HG02840 (cell line): ENCODE data around the gene PRRT2.
"Not testable (repeated sequence)": the region's sequence is repeated elsewhere in the genome, so short reads cannot be mapped to it uniquely, and the experiment has no call there.

Experiments
- ATAC-seq: cut with Tn5 transposase; IDR thresholded peaks from one replicate; pipeline ENCODE4 v1.9.1; 2021; ENCODE audit warnings: mild to moderate bottlenecking, moderate library complexity, moderate number of reproducible peaks; ENCODE audit not compliant: unreplicated experiment, low FRiP score

Gene PRRT2

DNA sequence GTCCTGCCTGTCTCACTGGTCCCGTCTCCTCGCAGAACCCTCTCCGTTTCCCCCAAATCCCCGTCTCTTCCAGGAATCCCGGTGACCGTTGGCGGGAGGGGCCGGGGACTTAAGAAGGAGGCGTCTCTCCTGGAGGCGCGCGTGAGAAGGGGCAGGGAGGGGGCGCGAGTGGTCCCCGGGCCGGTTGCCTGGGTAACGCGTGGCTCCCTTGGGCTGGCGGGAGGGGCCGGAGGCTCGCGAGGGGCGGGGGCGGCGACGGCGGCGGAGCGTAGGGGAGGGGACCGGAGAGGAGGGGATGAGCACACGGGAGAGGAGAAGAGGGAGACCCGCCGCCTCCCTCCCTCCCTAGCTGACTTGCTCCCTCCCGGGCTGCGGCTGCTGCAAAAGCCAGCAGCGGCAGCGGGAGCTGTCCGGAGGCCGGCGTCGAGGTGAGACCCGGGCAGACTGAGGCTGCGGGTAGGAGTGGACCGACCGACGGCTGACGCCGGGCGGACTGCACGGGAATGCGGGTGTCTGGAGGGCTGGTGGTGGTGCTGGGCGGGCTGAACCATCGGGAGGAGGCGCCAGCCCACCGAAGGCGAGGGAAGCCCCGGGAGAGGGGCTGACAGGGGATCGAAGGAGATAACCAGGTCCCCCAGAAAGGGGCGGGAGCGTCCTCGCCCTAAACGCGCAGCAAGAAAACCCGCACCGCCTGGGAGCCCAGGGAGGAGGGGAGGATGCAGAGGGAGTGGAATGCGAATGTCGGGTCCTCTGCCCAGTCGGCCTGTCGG is at the start of gene PRRT2:
Gene PRRT2, plus strand, starts transcription at position 298 of the 770 bp plus-strand sequence. CDS start 862 bp downstream, outside the sequence.
- no peak for ATAC-seq

DNA sequence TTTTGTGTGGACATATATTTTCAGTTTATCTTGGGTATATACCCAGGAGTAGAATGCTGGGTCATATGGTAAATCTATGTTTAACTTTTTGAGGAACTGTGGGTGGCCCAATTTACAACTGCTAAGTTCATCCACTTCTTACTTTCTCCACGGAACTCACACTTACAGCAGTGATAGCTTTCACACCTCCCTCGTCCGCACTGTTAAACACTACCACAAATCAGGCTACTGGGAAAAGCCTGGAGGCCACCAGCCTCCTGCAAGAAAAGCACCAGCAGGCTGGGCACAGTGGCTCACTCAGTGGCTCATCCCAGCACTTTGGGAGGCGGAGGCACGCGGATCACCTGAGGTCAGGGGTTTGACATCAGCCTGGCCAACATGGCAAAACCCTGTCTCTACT is 48.7 kb upstream of the PRRT2 start:
- ATAC-seq: no peak

DNA sequence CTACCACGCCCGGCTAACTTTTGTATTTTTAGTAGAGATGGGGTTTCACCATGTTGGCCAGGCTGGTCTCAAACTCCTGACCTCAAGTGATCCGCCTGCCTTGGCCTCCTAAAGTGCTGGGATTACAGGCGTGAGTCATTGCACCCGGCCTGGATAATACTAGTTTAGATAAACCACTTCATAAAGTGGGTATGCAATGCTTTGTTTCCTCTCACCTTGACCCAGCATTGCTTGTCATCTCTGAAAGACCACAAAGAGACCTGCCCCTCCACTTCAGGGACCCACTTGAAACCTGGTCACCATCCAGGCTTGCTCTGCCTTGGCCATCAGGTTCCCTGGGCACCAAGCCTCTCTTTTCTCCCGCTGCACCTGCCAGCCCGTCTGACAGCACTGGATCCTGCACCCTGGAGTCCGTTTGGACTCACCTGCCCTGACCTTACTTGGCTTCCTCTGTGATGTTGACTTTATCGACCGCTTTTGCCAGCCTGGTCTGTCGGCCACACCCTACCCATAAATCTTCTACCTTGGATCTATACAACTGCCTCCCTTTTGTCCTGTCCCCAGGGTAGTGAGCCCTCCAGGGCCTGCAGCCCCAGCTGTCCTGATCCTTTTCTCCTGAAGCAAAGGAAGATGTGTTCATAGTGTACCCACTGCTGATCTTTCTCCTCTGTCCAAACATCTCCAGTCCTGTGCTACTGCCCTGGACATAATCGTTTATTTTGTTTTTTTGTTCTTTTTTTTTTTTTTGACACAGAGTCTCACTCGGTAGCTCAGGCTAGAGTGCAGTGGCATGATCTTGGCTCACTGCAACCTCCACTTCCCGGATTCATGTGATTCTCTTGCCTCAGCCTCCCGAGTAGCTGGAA is 46.6 kb upstream of the PRRT2 start:
- ATAC-seq: no peak

DNA sequence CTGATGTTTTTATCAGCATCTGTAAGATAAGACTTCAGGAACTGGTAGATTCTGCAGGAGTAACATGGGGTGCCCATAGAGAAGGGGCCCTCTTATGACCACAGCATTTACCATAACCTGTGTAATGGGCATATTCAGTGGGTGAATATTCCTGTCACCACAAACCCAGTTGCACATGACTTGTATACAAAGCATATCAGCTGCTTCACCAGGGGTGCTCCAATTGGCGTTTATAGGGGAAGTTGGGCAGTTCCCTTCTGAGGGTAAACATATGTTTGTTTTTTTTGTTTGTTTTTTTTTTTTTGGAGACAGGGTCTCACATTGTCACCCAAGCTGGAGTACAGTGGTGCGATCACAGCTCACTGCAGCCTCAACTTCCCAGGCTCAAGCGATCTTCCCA is 45.4 kb upstream of the PRRT2 start:
- ATAC-seq: no peak

GRCh38 chr16:29767062-29767461 is 44.9 kb upstream of the PRRT2 start:
- ATAC-seq: no peak

GRCh38 chr16:29769507-29769906 is 42.5 kb upstream of the PRRT2 start:
- no peak for ATAC-seq

DNA sequence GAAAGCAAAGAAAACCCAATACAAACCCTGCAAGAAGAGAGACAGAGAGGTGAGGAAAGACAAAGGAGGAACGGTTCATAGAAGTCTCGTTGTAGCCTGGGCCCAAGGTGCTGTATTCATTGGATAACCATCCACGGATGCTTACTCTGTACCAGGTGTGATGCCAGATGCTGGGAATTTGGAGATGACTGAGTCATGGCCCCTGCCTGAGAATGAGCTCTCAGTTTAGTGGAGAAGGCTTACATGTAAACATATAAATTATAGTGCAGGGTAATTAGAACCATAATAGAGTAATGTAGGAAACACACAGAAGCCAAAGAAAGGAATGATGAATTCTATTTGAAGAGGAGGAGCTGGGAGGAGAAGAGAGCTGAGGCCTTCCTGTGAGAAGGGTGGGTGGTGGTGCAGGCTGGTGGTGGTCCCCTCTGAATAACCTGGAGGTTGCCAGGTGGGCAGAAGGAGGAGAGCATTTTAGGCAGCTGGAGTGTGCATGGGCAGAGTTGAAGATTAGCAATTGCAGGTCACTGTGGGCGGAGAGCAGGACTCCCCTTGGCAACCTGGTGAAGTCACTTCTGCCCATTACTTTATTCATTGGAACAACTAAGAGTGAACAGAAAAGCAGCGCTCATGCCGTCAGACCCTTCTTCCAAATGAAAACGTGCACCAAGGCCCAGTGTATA is 41.6 kb upstream of the PRRT2 start:
- ATAC-seq: no peak

DNA sequence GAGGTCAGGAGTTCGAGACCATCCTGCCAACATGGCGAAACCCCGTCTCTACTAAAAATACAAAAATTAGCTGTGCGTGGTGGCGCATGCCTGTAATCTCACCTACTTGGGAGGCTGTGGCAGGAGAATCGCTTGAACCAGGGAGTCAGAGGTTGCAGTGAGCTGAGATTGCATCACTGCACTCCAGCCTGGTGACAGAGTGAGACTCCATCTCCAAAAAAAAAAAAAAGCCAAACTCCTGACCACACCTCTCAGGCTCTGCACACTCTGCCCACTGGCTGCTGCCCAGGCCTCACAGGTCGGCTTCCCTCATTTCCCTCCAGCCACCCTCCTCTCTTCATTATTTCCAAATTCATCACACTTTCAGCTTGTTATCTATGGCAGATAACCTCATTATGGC is 39.7 kb upstream of the PRRT2 start:
- ATAC-seq: not testable (repeated sequence)

DNA sequence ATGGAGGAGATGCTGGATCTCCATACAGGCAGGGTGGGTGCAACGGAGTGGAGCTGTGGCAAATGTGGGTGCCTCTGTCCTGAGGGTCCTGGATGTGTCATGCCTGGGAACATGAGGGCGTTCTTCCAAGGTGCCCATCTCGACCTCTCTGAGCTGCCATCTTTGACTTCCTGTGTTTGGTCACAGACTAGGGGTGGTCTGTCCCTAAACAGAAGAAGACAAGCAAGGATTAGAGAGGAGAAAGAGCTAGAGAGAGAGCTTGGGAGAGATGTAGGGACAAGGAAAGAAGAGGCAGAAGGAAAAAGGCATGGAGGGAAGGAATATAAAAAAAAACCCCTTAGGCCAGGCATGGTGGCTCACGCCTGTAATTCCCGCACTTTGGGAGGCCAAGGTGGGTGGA is 37.3 kb upstream of the PRRT2 start:
- no peak for ATAC-seq

- ATAC-seq: no peak
These were observed 36.1 kb upstream of the PRRT2 start for GRCh38 chr16:29775742-29776408.

GRCh38 chr16:29777576-29778350 is 34.2 kb upstream of the PRRT2 start, which contains the start of gene ZG16:
Gene ZG16 (plus strand): TSS chr16:29778256. CDS start chr16:29779267, 1,011 bp downstream.
- no peak for ATAC-seq

DNA sequence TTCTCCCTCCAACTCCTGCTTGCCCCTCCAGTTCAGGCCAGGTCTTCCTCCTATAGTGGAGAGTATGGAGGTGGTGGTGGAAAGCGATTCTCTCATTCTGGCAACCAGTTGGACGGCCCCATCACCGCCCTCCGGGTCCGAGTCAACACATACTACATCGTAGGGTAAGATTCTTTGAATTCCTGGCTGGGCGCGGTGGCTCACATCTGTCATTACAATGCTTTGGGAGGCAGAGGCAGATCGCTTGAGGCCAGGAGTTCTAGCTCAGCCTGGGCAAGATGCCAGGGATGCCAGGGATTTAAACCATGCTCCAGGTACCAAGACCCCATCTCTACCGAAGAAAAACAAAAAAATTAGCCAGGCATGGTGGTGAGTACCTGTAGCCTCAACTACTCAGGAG is 32.5 kb upstream of the PRRT2 start:
- no peak for ATAC-seq

GRCh38 chr16:29783094-29783953 is 28.7 kb upstream of the PRRT2 start:
- not testable (repeated sequence) for ATAC-seq

DNA sequence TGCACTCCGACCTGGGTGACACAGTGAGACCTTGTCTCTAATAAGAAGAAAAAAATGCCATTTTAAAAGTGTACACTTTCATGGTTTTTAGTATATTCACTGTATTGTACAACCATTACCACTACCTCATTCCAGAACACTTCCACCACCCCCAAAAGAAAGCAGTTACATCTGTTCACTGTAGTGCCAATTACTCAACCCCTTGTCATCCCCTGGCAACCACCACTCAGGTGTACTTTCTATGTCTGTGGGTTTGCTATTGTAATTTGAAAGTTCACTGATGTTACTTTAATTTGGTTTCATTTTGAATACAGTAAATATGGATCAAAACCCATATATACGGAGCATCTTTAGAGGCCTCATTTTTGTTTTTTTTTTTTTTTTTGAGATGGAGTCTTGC is 27.8 kb upstream of the PRRT2 start:
- ATAC-seq: no peak

GRCh38 chr16:29784901-29785500 is 27.0 kb upstream of the PRRT2 start:
- no peak for ATAC-seq

DNA sequence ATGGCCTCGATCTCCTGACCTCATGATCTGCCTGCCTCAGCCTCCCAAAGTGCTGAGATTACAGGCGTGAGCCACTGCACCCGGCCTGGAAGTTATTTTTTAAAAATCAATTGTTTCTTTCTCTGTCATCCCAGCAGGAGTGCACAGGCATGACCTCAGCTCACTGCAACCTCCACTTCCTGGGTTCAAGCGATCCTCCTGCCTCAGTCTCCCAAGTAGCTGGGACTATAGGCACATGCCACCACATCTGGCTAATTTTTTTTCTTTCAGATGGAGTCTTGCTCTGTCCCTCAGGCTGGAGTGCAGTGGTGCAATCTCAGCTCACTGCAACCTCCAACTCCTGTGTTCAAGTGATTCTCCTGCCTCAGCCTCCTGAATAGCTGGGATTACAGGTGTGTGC is 24.8 kb upstream of the PRRT2 start:
- not testable (repeated sequence) for ATAC-seq

- no peak for ATAC-seq
These were observed 22.2 kb upstream of the PRRT2 start for GRCh38 chr16:29789775-29790182.

DNA sequence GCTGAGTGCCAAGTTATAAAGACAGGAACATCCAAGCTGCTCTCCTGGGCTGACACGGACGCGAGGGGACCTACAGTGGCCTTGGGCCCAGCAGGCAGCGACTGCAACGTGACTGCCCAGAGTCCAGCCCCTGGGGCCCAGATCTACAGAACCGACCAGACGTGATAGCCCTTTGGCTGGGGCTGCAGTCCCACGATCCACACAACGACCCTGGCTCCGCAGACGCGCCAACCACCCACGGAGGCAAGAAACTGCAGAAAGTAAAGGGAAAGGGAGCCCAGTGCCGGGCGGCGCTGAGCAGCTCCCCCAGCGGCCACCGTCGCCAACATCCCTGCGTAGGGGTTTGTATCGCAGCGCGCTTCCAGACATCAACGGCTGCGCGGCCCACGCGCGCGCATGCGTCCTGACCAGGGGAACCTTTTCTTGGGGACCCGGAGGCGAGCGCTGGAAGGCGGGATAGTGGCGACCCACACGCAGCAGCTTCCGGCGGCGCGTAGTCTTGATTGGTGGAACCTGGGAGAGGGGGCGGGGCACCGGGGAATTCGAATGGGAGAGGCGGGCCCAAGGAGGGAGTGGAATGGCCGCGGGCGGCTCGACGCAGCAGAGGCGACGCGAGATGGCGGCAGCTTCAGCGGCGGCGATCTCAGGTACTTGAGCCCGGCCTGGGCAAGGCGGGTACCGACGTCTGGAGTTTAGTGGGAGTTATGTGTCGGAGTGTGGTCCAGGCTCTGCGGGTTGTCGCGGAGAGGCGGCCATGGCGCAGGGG is 21.6 kb upstream of the PRRT2 start, which contains the start of gene KIF22:
Gene KIF22, plus strand, starts transcription at position 569 of the 766 bp plus-strand sequence. Its CDS starts 9 bp downstream, at position 578.
- peak; percentile 88 for ATAC-seq
